Endothelial cell of umbilical vein (primary cell): ENCODE data around the gene ATP5ME. TPM values are rescaled to one million over a fixed set of nuclear protein-coding genes. Genes with fewer than 3 reads are reported as not detected.

ENCODE experiments used
- BruUV-seq: library from RNA; stranded (reverse); fragments of 400-500 nt; replicated peaks from 2 replicates; lab custom pipeline; 2021; lab: Mats Ljungman, UMichigan
- CTCF ChIA-PET: fragments of 300-600, 350-600 bp; sonication (Branson Sonifier 250); formaldehyde crosslinking; loops from one replicate; lab custom pipeline; 2021; ENCODE audit warnings: antibody characterized with exemption, inconsistent platforms; lab: Charles Lee
- POLR2A ChIA-PET: fragments of 300-600, 350-600 bp; sonication (Branson Sonifier 250); formaldehyde crosslinking; loops from one replicate; lab custom pipeline; 2021; ENCODE audit warnings: antibody characterized with exemption, inconsistent platforms; lab: Charles Lee
- DNase-seq: peaks from one replicate; pipeline ENCODE4 v3.0.0-alpha.2; 2011; ENCODE audit warnings: low read depth, low spot score
- FAIRE-seq: peaks from 2 replicates; lab custom pipeline; 2011; peaks lifted over from hg19 to GRCh38; lab: Jason Lieb, UNC
- H2AFZ ChIP-seq: 2 replicates; pipeline ENCODE4 v1.6.0; 2012; ENCODE audit warnings: low read depth, low read length, control low read depth, inconsistent platforms
- H3K27ac ChIP-seq: 2 replicates; pipeline ENCODE4 v1.5.1; 2011; ENCODE audit warnings: low read depth, mild to moderate bottlenecking, control low read depth, low read length, moderate library complexity; ENCODE audit not compliant: insufficient read depth
- H3K27me3 ChIP-seq, 2 experiments: 2 replicates each; pipeline versions ENCODE4 v1.6.0 to v1.6.1; 2011; ENCODE audit warnings: low read length in 2 of 2, mixed read lengths in 1 of 2; ENCODE audit not compliant: control insufficient read depth in 2 of 2, insufficient read depth in 2 of 2
- H3K36me3 ChIP-seq, 2 experiments: 2 replicates in 1 of 2; 3 replicates in 1 of 2; pipeline ENCODE4 v1.5.1; 2011; ENCODE audit warnings: low read length in 2 of 2, mild to moderate bottlenecking in 1 of 2, moderate library complexity in 1 of 2; ENCODE audit not compliant: control insufficient read depth in 2 of 2, insufficient read depth in 2 of 2; ENCODE audit errors: extremely low read depth in 1 of 2
- H3K4me1 ChIP-seq: 3 replicates; pipeline ENCODE4 v1.5.1; 2011; ENCODE audit warnings: mild to moderate bottlenecking, low read length; ENCODE audit not compliant: control insufficient read depth, insufficient read depth; ENCODE audit errors: extremely low read depth
- H3K4me2 ChIP-seq: 2 replicates; pipeline ENCODE4 v1.6.1; 2011; ENCODE audit warnings: low read length, control low read depth, mixed read lengths; ENCODE audit not compliant: insufficient read depth
- H3K4me3 ChIP-seq, 3 experiments: fragments of 200-600 bp in 1 of 3; sonication (generic), shearing (Covaris generic) in 1 of 3; replicated peaks in 1 of 3; 2 replicates each; pipeline ENCODE4 v1.5.1; 2011 to 2016; ENCODE audit warnings: control low read depth in 3 of 3, low read length in 3 of 3, mild to moderate bottlenecking in 2 of 3, inconsistent platforms in 1 of 3, low read depth in 1 of 3, moderate library complexity in 1 of 3; ENCODE audit not compliant: insufficient read depth in 1 of 3
- H3K79me2 ChIP-seq: 2 replicates; pipeline ENCODE4 v1.6.0; 2012; ENCODE audit warnings: low read length, inconsistent platforms; ENCODE audit not compliant: control insufficient read depth, insufficient read depth
- H3K9ac ChIP-seq: replicated peaks from 2 replicates; pipeline ENCODE3; 2011; ENCODE audit warnings: low read length, control low read depth; ENCODE audit not compliant: insufficient read depth; ENCODE audit errors: extremely low read depth
- H3K9me1 ChIP-seq: replicated peaks from 3 replicates; pipeline ENCODE4 v1.6.0; 2011; ENCODE audit warnings: mild to moderate bottlenecking, low read length; ENCODE audit not compliant: control insufficient read depth, insufficient read depth; ENCODE audit errors: extremely low read depth
- H3K9me3 ChIP-seq: replicated peaks from 2 replicates; pipeline ENCODE4 v1.5.1; 2012; ENCODE audit warnings: low read length, inconsistent platforms; ENCODE audit not compliant: control insufficient read depth, insufficient read depth
- H4K20me1 ChIP-seq: replicated peaks from 2 replicates; pipeline ENCODE3; 2011; ENCODE audit warnings: mild to moderate bottlenecking, low read length; ENCODE audit not compliant: control insufficient read depth, insufficient read depth; ENCODE audit errors: extremely low read depth
- CTCF ChIP-seq, 2 donors: IDR thresholded peaks; 1 replicate in 1 of 2; 2 replicates in 1 of 2; pipeline ENCODE4 v1.5.1; 2011; ENCODE audit warnings: low read length in 2 of 2, mild to moderate bottlenecking in 2 of 2, moderate library complexity in 2 of 2, control low read depth in 1 of 2, inconsistent platforms in 1 of 2, low read depth in 1 of 2; ENCODE audit not compliant: insufficient read depth in 1 of 2; ENCODE audit errors: extremely low read depth in 1 of 2
- FOS ChIP-seq: IDR thresholded peaks from 2 replicates; pipeline ENCODE4 v1.6.1; 2011; ENCODE audit warnings: mild to moderate bottlenecking, low read length, moderate library complexity, borderline replicate concordance; ENCODE audit not compliant: insufficient read depth
- JUN ChIP-seq: IDR thresholded peaks from 2 replicates; pipeline ENCODE4 v1.6.1; 2011; ENCODE audit warnings: borderline replicate concordance, low read depth; ENCODE audit not compliant: insufficient read length, insufficient read depth
- MYC ChIP-seq: IDR thresholded peaks from one replicate; pipeline ENCODE4 v1.6.1; 2011; ENCODE audit warnings: mild to moderate bottlenecking, low read depth, low read length
- dilution Hi-C: fragments of 300-500 bp; cut with MboI; formaldehyde crosslinking; loops from one replicate; pipeline ENCODE4 v1.15.0; 2019; ENCODE audit warnings: low sequenced_read_pairs; ENCODE audit not compliant: extremely low pct_ligation_motif_present
- intact Hi-C: fragments of 100-400 bp; cut with micrococcal nuclease; formaldehyde crosslinking; loops from one replicate; pipeline ENCODE4 v1.10.0; 2022
- polyA plus RNA-seq, 4 experiments: library from polyadenylated mRNA; depleted of rRNA in 3 of 4; stranded (reverse) in 3 of 4; unstranded in 1 of 4; fragments of >200 nt; gene quantifications; 2 replicates each; pipeline versions ENCODE4 v1.2.1 to v1.2.3, GENCODE V29; 2011 to 2012; ENCODE audit warnings: missing spikeins in 1 of 4
- total RNA-seq: library from RNA; stranded (reverse); gene quantifications from 2 replicates; pipeline ENCODE4 v1.2.3, GENCODE V29; 2021

Gene ATP5ME
- total and polyA plus RNA-seq, 2 donors (not counting 3 experiments of a cell fraction or from before 2014, with no cell fraction given) = 303 to 304 TPM

- H3K27me3 ChIP-seq = no peaks in the 10 kb centered on the region
- no peak overlapping the region for H3K4me2 ChIP-seq
- no TSS peak for BruUV-seq
- peaks cover 14% of the 10 kb centered on the region for H3K4me1 ChIP-seq
- H4K20me1 ChIP-seq = no peaks in the 10 kb centered on the region
- H3K4me3 ChIP-seq = no peak overlapping the region
- H3K79me2 ChIP-seq = no peaks in the 10 kb centered on the region
- no peak for TF ChIP-seq CTCF (IDR thresholded peaks at IDR 0.05; ENCODE audit: extremely low read depth in 1 of 2, insufficient read depth in 1 of 2, low read depth in 1 of 2, low read length in 2 of 2)
- TF ChIP-seq FOS = peak; percentile 28
- no peak for TF ChIP-seq JUN
- no peak for TF ChIP-seq MYC
- no peaks in the 10 kb centered on the region for H3K9me3 ChIP-seq
- no peak overlapping the region for H3K27ac ChIP-seq
- H3K36me3 ChIP-seq = no peaks in the 10 kb centered on the region
- H3K9me1 ChIP-seq = no peaks in the 10 kb centered on the region
- DNase-seq (peak; percentile 45), FAIRE-seq (peak; percentile 81)
- ChIA-PET POLR2A (no interaction called here), CTCF (interaction anchor here (0.7 to 1.2 kb wide), 4 partner anchors 13 to 56 kb away, joined by 3 to 4 read pairs (median 3); partner anchors contain the start of genes ATP5ME and MYL5)
- dilution Hi-C loops = no loop called here
- H3K9ac ChIP-seq = no peak overlapping the region
- intact Hi-C loops = loop anchor here (1.0 kb wide), 1 partner anchor 18 kb away; the partner anchor contains the start of gene PCGF3
- no peak overlapping the region for H2AFZ ChIP-seq
Measured at GRCh38 chr4:687048-687970, 13.2 kb upstream of the ATP5ME start.
